ENCODE results near the gene SLC14A1. TPM values are rescaled to one million over a fixed set of nuclear protein-coding genes. Genes with fewer than 3 reads are reported as not detected.

The SLC14A1 gene
- total and polyA plus RNA-seq, 2 of the 13 experiments (the other 11 are each of a cell fraction or from before 2014, with no cell fraction given) = not detected

GRCh38 chr18:45748501-45748900 lies 24.5 kb downstream of the SLC14A1 start:
- no peaks in the 10 kb centered on the region for H4K20me1 ChIP-seq (ENCODE audit: insufficient read depth, low read length)
- in situ Hi-C loops (cut with HindIII; ENCODE audit: extremely low pct_ligation_motif_present, low pct_unique_long_range_greater_than_20kb) (no loop called here), intact Hi-C loops (cut with micrococcal nuclease; ENCODE audit: unreplicated experiment) (no loop called here)
- no TSS peak for BruUV-seq (replicated peaks)
- H3K79me2 ChIP-seq (ENCODE audit: insufficient read depth, low read length) = no peaks in the 10 kb centered on the region
- H3K27ac ChIP-seq (ENCODE audit: extremely low read length, insufficient read depth, low read length) = no peak overlapping the region
- TF ChIP-seq TBX3 (IDR thresholded peaks at IDR 0.05; ENCODE audit: borderline replicate concordance) (no peak), HOXA3 (CRISPR knock-in tag; IDR thresholded peaks at IDR 0.05) (no peak), TAF15 (IDR thresholded peaks at IDR 0.05; ENCODE audit: low read depth, low read length, poor library complexity, severe bottlenecking) (no peak), ZSCAN12 (CRISPR knock-in tag; IDR thresholded peaks at IDR 0.05) (no peak)
- no peaks in the 10 kb centered on the region for H3K4me1 ChIP-seq (ENCODE audit: insufficient read depth, low read length)
- H2AFZ ChIP-seq (ENCODE audit: low read length) = no peak overlapping the region
- H3K4me3 ChIP-seq (replicated peaks in 1 of 3; ENCODE audit: insufficient read depth in 1 of 3, low read depth in 2 of 3, low read length in 3 of 3) = no peak overlapping the region
- H3K4me2 ChIP-seq (ENCODE audit: low read depth, low read length) = no peak overlapping the region
- H3K9me3 ChIP-seq (ENCODE audit: low read length) = no peaks in the 10 kb centered on the region
- DNase-seq (ENCODE audit: low spot score) (no peak), ATAC-seq (no peak), FAIRE-seq (no peak)
- H3K27me3 ChIP-seq (ENCODE audit: control insufficient read depth in 1 of 2, insufficient read depth in 2 of 2, low read length in 2 of 2) = no peaks in the 10 kb centered on the region
- H3K36me3 ChIP-seq (replicated peaks in 1 of 2; ENCODE audit: control insufficient read depth in 1 of 2, insufficient read depth in 2 of 2, low read length in 2 of 2) = no peaks in the 10 kb centered on the region
- POLR2A ChIA-PET = no interaction called here
- WGBS (ENCODE audit: low lambda C conversion rate) = 0% methylated on average over 2 of the region's 2 CpGs
- no peak overlapping the region for H3K9ac ChIP-seq (ENCODE audit: insufficient read depth, low read depth, low read length)
- CTCF ChIA-PET (ENCODE audit: low intra/inter-chr PET ratio, low total read pairs) = no interaction called here

GRCh38 chr18:45749918-45750689 lies 26.1 kb downstream of the SLC14A1 start:
- no peaks in the 10 kb centered on the region for H3K36me3 ChIP-seq (replicated peaks in 1 of 2; ENCODE audit: control insufficient read depth in 1 of 2, insufficient read depth in 2 of 2, low read length in 2 of 2)
- H3K27ac ChIP-seq (ENCODE audit: extremely low read length, insufficient read depth, low read length) = no peak overlapping the region
- POLR2A ChIA-PET = no interaction called here
- BruUV-seq (replicated peaks) = no TSS peak
- no peaks in the 10 kb centered on the region for H3K27me3 ChIP-seq (ENCODE audit: control insufficient read depth in 1 of 2, insufficient read depth in 2 of 2, low read length in 2 of 2)
- TF ChIP-seq SIX1 (CRISPR knock-in tag; IDR thresholded peaks at IDR 0.05; ENCODE audit: borderline replicate concordance) (no peak), ZNF225 (CRISPR knock-in tag; IDR thresholded peaks at IDR 0.05) (no peak), ZBTB7B (CRISPR knock-in tag; IDR thresholded peaks at IDR 0.05) (no peak), ZNF704 (CRISPR knock-in tag; IDR thresholded peaks at IDR 0.05; ENCODE audit: borderline replicate concordance) (no peak), ZNF605 (CRISPR knock-in tag; IDR thresholded peaks at IDR 0.05) (no peak)
- no peak overlapping the region for H3K9ac ChIP-seq (ENCODE audit: insufficient read depth, low read depth, low read length)
- H2AFZ ChIP-seq (ENCODE audit: low read length) = no peak overlapping the region
- in situ Hi-C loops (cut with HindIII; ENCODE audit: extremely low pct_ligation_motif_present, low pct_unique_long_range_greater_than_20kb) = no loop called here
- FAIRE-seq (no peak), ATAC-seq (no peak), DNase-seq (ENCODE audit: low spot score) (no peak)
- H3K4me3 ChIP-seq (replicated peaks in 1 of 3; ENCODE audit: insufficient read depth in 1 of 3, low read depth in 2 of 3, low read length in 3 of 3) = no peak overlapping the region
- no peaks in the 10 kb centered on the region for H3K79me2 ChIP-seq (ENCODE audit: insufficient read depth, low read length)
- H3K4me1 ChIP-seq (ENCODE audit: insufficient read depth, low read length) = no peaks in the 10 kb centered on the region
- intact Hi-C loops (cut with micrococcal nuclease; ENCODE audit: unreplicated experiment) = no loop called here
- CTCF ChIA-PET (ENCODE audit: low intra/inter-chr PET ratio, low total read pairs) = no interaction called here
- no peaks in the 10 kb centered on the region for H3K9me3 ChIP-seq (ENCODE audit: low read length)
- H4K20me1 ChIP-seq (ENCODE audit: insufficient read depth, low read length) = no peaks in the 10 kb centered on the region
- no peak overlapping the region for H3K4me2 ChIP-seq (ENCODE audit: low read depth, low read length)
- WGBS (ENCODE audit: low lambda C conversion rate) = 42% methylated on average over 6 of the region's 6 CpGs

Data from HepG2 (cell line).